GM12878 (cell line): ENCODE data around the gene ANKRD44. TPM values are rescaled to one million over a fixed set of nuclear protein-coding genes. Genes with fewer than 3 reads are reported as not detected.
A peak's percentile ranks its signal among the peaks of the same experiment; 100 is the strongest.

Experiments
- ATAC-seq: fragments of 200-7000 bp; cut with Tn5 transposase; 3 replicates; pipeline ENCODE4 v1.9.1; 2020; ENCODE audit warnings: mild to moderate bottlenecking, moderate library complexity
- BruUV-seq: library from RNA; stranded (reverse); fragments of 400-500 nt; replicated peaks from 2 replicates; lab custom pipeline; 2021; lab: Mats Ljungman, UMichigan
- CTCF ChIA-PET: fragments of 300-600 bp; sonication (Branson Sonifier 250); formaldehyde crosslinking; extraction: SDS; loops from one replicate; lab custom pipeline; 2021; ENCODE audit warnings: inconsistent platforms; lab: Yijun Ruan, JAX
- POLR2A ChIA-PET: fragments of 350-600 bp; formaldehyde crosslinking; extraction: SDS; loops from one replicate; lab custom pipeline; 2021; ENCODE audit warnings: inconsistent platforms; lab: Charles Lee
- RAD21 ChIA-PET: fragments of 300-600 bp; sonication (Branson Sonifier 250); formaldehyde crosslinking; loops from one replicate; lab custom pipeline; 2023; ENCODE audit warnings: antibody characterized with exemption; ENCODE audit not compliant: unreplicated experiment; lab: Charles Lee
- SMC1A ChIA-PET: fragments of 300-600 bp; sonication (Branson Sonifier 250); formaldehyde crosslinking; loops from one replicate; lab custom pipeline; 2023; ENCODE audit not compliant: unreplicated experiment, uncharacterized antibody; lab: Charles Lee
- DNase-seq: peaks from one replicate; pipeline ENCODE4 v3.0.0-alpha.2; 2011; ENCODE audit warnings: low read depth, low spot score
- FAIRE-seq: peaks from 3 replicates; lab custom pipeline; 2011; peaks lifted over from hg19 to GRCh38; lab: Jason Lieb, UNC
- H2AFZ ChIP-seq: 2 replicates; pipeline ENCODE4 v1.6.0; 2011; ENCODE audit warnings: low read depth, low read length, control low read depth; ENCODE audit not compliant: control insufficient read depth
- H3K27ac ChIP-seq: 2 replicates; pipeline ENCODE4 v1.5.1; 2011; ENCODE audit warnings: control low read depth; ENCODE audit not compliant: control insufficient read depth, insufficient read depth
- H3K27me3 ChIP-seq, 2 experiments: replicated peaks in 1 of 2; 2 replicates each; pipeline versions ENCODE4 v1.6.0 to v1.6.1; 2011; ENCODE audit warnings: low read length in 1 of 2; ENCODE audit not compliant: control insufficient read depth in 2 of 2, insufficient read depth in 2 of 2
- H3K36me3 ChIP-seq, 2 experiments: 2 replicates each; pipeline ENCODE4 v1.5.1; 2011; ENCODE audit warnings: low read length in 1 of 2; ENCODE audit not compliant: control insufficient read depth in 2 of 2, insufficient read depth in 2 of 2
- H3K4me1 ChIP-seq: 2 replicates; pipeline ENCODE4 v1.6.1; 2011; ENCODE audit warnings: mild to moderate bottlenecking, low read length, moderate library complexity, mixed read lengths; ENCODE audit not compliant: control insufficient read depth, insufficient read depth
- H3K4me2 ChIP-seq: 2 replicates; pipeline ENCODE4 v1.6.0; 2011; ENCODE audit warnings: control low read depth; ENCODE audit not compliant: control insufficient read depth, insufficient read depth
- H3K4me3 ChIP-seq: fragments of 200-600 bp; sonication (generic); 2 replicates; pipeline ENCODE4 v1.5.1; 2016
- H3K79me2 ChIP-seq: 2 replicates; pipeline ENCODE4 v1.6.0; 2011; ENCODE audit warnings: low read length; ENCODE audit not compliant: control insufficient read depth, insufficient read depth
- H3K9ac ChIP-seq: 2 replicates; pipeline ENCODE4 v1.8.0; 2011; ENCODE audit warnings: low read length, control low read depth, mixed read lengths; ENCODE audit not compliant: control insufficient read depth, insufficient read depth
- H3K9me3 ChIP-seq: replicated peaks from 3 replicates; pipeline ENCODE4 v1.5.1; 2011; ENCODE audit warnings: mild to moderate bottlenecking, low read length; ENCODE audit not compliant: control insufficient read depth, insufficient read depth
- H4K20me1 ChIP-seq: 2 replicates; pipeline ENCODE4 v1.6.0; 2011; ENCODE audit not compliant: control insufficient read depth, insufficient read depth
- CHD1 ChIP-seq: IDR thresholded peaks from 2 replicates; pipeline ENCODE4 v1.6.1; 2012; ENCODE audit warnings: low read depth, low read length, improper control_type of control experiment
- CHD2 ChIP-seq: IDR thresholded peaks from 2 replicates; pipeline ENCODE4 v1.6.1; 2011; ENCODE audit warnings: low read depth, low read length, improper control_type of control experiment, borderline replicate concordance
- EED ChIP-seq: sonication (generic); IDR thresholded peaks from 2 replicates; pipeline ENCODE4 v1.6.1; 2016; ENCODE audit warnings: antibody characterized with exemption, low read depth
- ETV6 ChIP-seq, 2 experiments: fragments of 450-650 bp in 1 of 2; IDR thresholded peaks in 1 of 2; conservative IDR thresholded peaks in 1 of 2; 2 replicates each; pipeline ENCODE4 v1.6.1; 2014; ENCODE audit warnings: antibody characterized with exemption in 1 of 2, borderline replicate concordance in 1 of 2, low read depth in 1 of 2, mild to moderate bottlenecking in 1 of 2, moderate library complexity in 1 of 2
- EZH2 ChIP-seq: IDR thresholded peaks from 2 replicates; pipeline ENCODE4 v1.6.1; 2012; ENCODE audit warnings: low read depth, mild to moderate bottlenecking, control low read depth, inconsistent platforms, low read length, borderline replicate concordance; ENCODE audit not compliant: control insufficient read depth
- IRF4 ChIP-seq: IDR thresholded peaks from 2 replicates; pipeline ENCODE4 v1.6.1; 2011; ENCODE audit warnings: low read depth, low read length
- MTA2 ChIP-seq: fragments of 450-650 bp; IDR thresholded peaks from 2 replicates; pipeline ENCODE4 v1.6.1; 2016; ENCODE audit warnings: low read depth, mild to moderate bottlenecking, moderate library complexity
- PAX5 ChIP-seq: IDR thresholded peaks from 2 replicates; pipeline ENCODE4 v1.6.1; 2011; ENCODE audit warnings: low read depth, low read length, borderline replicate concordance
- RAD51 ChIP-seq: fragments of 450-650 bp; IDR thresholded peaks from 2 replicates; pipeline ENCODE4 v1.6.1; 2016; ENCODE audit warnings: moderate library complexity, mild to moderate bottlenecking, inconsistent platforms
- RCOR1 ChIP-seq: conservative IDR thresholded peaks from 2 replicates; pipeline ENCODE4 v1.6.1; 2012; ENCODE audit warnings: low read depth, low read length, improper control_type of control experiment
- RELA ChIP-seq: fragments of 450-650 bp; IDR thresholded peaks from 2 replicates; pipeline ENCODE4 v1.8.0; 2014; ENCODE audit warnings: borderline replicate concordance; ENCODE audit not compliant: partially characterized antibody
- SP1 ChIP-seq: IDR thresholded peaks from one replicate; pipeline ENCODE4 v1.6.1; 2011; ENCODE audit warnings: low read depth, low read length
- SPI1 ChIP-seq: IDR thresholded peaks from 2 replicates; pipeline ENCODE4 v1.6.1; 2011; ENCODE audit warnings: low read depth, mild to moderate bottlenecking, low read length, moderate library complexity, borderline replicate concordance; ENCODE audit not compliant: insufficient read depth
- TBL1XR1 ChIP-seq: IDR thresholded peaks from 2 replicates; pipeline ENCODE4 v1.6.1; 2012; ENCODE audit warnings: low read depth, low read length, improper control_type of control experiment
- YY1 ChIP-seq: IDR thresholded peaks from 2 replicates; pipeline ENCODE4 v1.6.1; 2011; ENCODE audit warnings: low read depth, mild to moderate bottlenecking, low read length
- ZNF24 ChIP-seq: fragments of 450-650 bp; IDR thresholded peaks from 2 replicates; pipeline ENCODE4 v1.6.1; 2017; ENCODE audit warnings: antibody characterized with exemption, mild to moderate bottlenecking
- WGBS: methylation state at CpG from one replicate; pipeline ENCODE4 v1.1.6; 2016; ENCODE audit warnings: low lambda C conversion rate; ENCODE audit not compliant: insufficient replicate concordance, insufficient coverage; ENCODE audit errors: missing lambda C conversion rate; 5-methylcytosine and 5-hydroxymethylcytosine counted together
- in situ Hi-C: fragments of 300-500 bp; cut with MboI; formaldehyde crosslinking; loops from 9 replicates; pipeline ENCODE4 v1.14.3; 2018; ENCODE audit warnings: mixed read lengths
- intact Hi-C: fragments of 100-400 bp; cut with micrococcal nuclease; formaldehyde crosslinking; loops from one replicate; pipeline ENCODE4 v1.14.2; 2022; ENCODE audit not compliant: unreplicated experiment
- polyA plus RNA-seq, 11 experiments: library from polyadenylated mRNA; depleted of rRNA in 4 of 11; unstranded in 6 of 11; stranded (reverse) in 5 of 11; fragments of >200 nt; fragmentation: Nextera tagmentation in 4 of 11; fragmentation: Illumina TruSeq in 1 of 11; extraction: Ambion mirVana in 4 of 11; extraction: Trizol in 1 of 11; gene quantifications; 1 replicate in 1 of 11; 2 replicates in 10 of 11; pipeline versions ENCODE4 v1.2.1 to v1.2.3, GENCODE V29; 2011 to 2016; ENCODE audit warnings: inconsistent platforms in 2 of 11, missing spikeins in 2 of 11, low read depth in 1 of 11
- total RNA-seq, 4 experiments: library from RNA; depleted of rRNA in 3 of 4; stranded (reverse); fragments of >200 nt in 3 of 4; fragmentation: Illumina TruSeq in 1 of 4; extraction: Trizol in 1 of 4; gene quantifications; 2 replicates each; pipeline versions ENCODE4 v1.2.1 to v1.2.3, GENCODE V29; 2013 to 2021
- TF ChIP-seq, protein P1 (sequence below): fragments of 450-650 bp; IDR thresholded peaks from 2 replicates; pipeline ENCODE4 v1.6.1; 2017; ENCODE audit warnings: borderline replicate concordance
- TF ChIP-seq, protein P2 (sequence below): IDR thresholded peaks from 2 replicates; pipeline ENCODE4 v1.6.1; 2012; ENCODE audit warnings: low read depth, low read length, improper control_type of control experiment
- TF ChIP-seq, protein P3 (sequence below): fragments of 450-650 bp; formaldehyde crosslinking; IDR thresholded peaks from 2 replicates; pipeline ENCODE4 v1.4.0; 2020; ENCODE audit warnings: mild to moderate bottlenecking, moderate library complexity

ANKRD44 gene
- total and polyA plus RNA-seq, 10 of the 15 experiments (the other 5 are each of a cell fraction or from before 2014, with no cell fraction given) = 19.1 to 99.1 (median 59.6) TPM

DNA sequence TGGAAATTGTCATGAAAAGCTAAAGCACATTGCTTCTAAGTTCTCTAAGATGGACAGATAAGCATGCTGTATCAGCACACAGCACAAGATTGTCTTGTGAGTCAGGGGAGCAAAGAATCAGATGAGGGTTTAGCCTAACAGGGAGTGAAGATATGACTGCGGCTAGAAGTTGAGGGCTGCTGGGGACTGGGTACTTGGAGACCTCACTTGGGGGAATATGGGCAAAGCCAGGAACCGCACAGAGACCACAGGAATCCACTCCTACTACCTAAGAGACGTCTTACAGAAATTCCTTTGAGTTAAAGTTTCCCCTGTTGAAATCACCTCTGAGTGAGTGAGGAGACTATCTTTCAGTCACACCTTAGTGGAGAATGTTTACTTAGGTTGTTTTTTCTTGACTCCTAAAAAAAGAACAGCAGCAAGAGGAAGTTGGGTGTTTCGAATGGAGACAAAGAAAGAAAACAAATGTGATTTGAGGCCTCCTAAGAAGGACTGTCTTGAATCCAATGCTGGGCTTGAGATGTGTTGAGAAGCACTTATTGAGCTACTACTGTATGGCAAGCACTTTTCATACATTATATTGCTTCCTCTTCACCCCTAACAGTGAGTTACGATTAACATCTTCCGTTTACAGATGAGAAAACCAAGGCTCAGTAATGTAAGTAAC, 100.7 kb downstream of the ANKRD44 start:
- DNase-seq = peak; percentile 76
- ChIA-PET POLR2A (interaction anchor here (0.7 to 6.5 kb wide), 16 partner anchors 11 to 97 kb away, joined by 3 to 80 read pairs (median 4); partner anchors contain the start of gene ANKRD44), RAD21 (interaction anchor here (0.7 to 18.1 kb wide), 15 partner anchors 9 to 117 kb away, joined by 3 to 408 read pairs (median 5); partner anchors contain the start of gene ANKRD44), SMC1A (interaction anchor here (0.7 to 18.1 kb wide), 18 partner anchors 9 to 98 kb away, joined by 3 to 433 read pairs (median 13); partner anchors contain the start of gene ANKRD44), CTCF (interaction anchor here (0.6 to 1.8 kb wide), 13 partner anchors 11 to 102 kb away, joined by 3 to 9 read pairs (median 4); partner anchors contain the start of gene ANKRD44)
- in situ Hi-C loops (no loop called here), intact Hi-C loops (loop anchor here (1.0 to 2.0 kb wide), 2 partner anchors 11 to 49 kb away; no protein-coding TSS in a partner anchor)
- Histone ChIP-seq H3K79me2 (peaks cover 95% of the 10 kb centered on the region), H3K4me3 (peak overlapping the region; percentile 28), H3K4me1 (peaks cover 94% of the 10 kb centered on the region), H3K27ac (peak overlapping the region; percentile 97), H4K20me1 (no peaks in the 10 kb centered on the region), H3K9ac (peak overlapping the region; percentile 76), H3K36me3 (no peaks in the 10 kb centered on the region), H3K9me3 (no peaks in the 10 kb centered on the region), H3K4me2 (peak overlapping the region; percentile 85), H2AFZ (peak overlapping the region; percentile 45), H3K27me3 (no peaks in the 10 kb centered on the region)
- ATAC-seq = peak; percentile 47
- WGBS = 0% methylated on average over 6 of the region's 6 CpGs
- BruUV-seq = no TSS peak
- FAIRE-seq = peak; percentile 65
- TF ChIP-seq ETV6 (conservative IDR thresholded peaks at IDR 0.05 in 1 of 2, IDR thresholded peaks at IDR 0.05 in 1 of 2; ENCODE audit: borderline replicate concordance in 1 of 2, low read depth in 1 of 2) (no peak), TBL1XR1 (no peak), EED (peak; percentile 38; the same call in 1 of the 2 replicates), CHD2 (no peak), RELA (no peak), EZH2 (no peak), MTA2 (no peak; the same call in 1 of the 2 replicates), CHD1 (no peak), YY1 (no peak), SP1 (no peak), PAX5 (no peak), RCOR1 (no peak), SPI1 (0 out of 2 replicates have a peak, but pooled peaks have one; percentile 29), ZNF24 (no peak), RAD51 (no peak), IRF4 (no peak)
- TF ChIP-seq, protein P1, sequence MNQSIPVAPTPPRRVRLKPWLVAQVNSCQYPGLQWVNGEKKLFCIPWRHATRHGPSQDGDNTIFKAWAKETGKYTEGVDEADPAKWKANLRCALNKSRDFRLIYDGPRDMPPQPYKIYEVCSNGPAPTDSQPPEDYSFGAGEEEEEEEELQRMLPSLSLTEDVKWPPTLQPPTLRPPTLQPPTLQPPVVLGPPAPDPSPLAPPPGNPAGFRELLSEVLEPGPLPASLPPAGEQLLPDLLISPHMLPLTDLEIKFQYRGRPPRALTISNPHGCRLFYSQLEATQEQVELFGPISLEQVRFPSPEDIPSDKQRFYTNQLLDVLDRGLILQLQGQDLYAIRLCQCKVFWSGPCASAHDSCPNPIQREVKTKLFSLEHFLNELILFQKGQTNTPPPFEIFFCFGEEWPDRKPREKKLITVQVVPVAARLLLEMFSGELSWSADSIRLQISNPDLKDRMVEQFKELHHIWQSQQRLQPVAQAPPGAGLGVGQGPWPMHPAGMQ = no peak
- TF ChIP-seq, protein P2, sequence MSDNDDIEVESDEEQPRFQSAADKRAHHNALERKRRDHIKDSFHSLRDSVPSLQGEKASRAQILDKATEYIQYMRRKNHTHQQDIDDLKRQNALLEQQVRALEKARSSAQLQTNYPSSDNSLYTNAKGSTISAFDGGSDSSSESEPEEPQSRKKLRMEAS = no peak
- TF ChIP-seq, protein P3, sequence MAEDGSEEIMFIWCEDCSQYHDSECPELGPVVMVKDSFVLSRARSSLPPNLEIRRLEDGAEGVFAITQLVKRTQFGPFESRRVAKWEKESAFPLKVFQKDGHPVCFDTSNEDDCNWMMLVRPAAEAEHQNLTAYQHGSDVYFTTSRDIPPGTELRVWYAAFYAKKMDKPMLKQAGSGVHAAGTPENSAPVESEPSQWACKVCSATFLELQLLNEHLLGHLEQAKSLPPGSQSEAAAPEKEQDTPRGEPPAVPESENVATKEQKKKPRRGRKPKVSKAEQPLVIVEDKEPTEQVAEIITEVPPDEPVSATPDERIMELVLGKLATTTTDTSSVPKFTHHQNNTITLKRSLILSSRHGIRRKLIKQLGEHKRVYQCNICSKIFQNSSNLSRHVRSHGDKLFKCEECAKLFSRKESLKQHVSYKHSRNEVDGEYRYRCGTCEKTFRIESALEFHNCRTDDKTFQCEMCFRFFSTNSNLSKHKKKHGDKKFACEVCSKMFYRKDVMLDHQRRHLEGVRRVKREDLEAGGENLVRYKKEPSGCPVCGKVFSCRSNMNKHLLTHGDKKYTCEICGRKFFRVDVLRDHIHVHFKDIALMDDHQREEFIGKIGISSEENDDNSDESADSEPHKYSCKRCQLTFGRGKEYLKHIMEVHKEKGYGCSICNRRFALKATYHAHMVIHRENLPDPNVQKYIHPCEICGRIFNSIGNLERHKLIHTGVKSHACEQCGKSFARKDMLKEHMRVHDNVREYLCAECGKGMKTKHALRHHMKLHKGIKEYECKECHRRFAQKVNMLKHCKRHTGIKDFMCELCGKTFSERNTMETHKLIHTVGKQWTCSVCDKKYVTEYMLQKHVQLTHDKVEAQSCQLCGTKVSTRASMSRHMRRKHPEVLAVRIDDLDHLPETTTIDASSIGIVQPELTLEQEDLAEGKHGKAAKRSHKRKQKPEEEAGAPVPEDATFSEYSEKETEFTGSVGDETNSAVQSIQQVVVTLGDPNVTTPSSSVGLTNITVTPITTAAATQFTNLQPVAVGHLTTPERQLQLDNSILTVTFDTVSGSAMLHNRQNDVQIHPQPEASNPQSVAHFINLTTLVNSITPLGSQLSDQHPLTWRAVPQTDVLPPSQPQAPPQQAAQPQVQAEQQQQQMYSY (CRISPR knock-in tag) = no peak
